Muscle layer of colon (tissue), 2 donors: Measurements from ENCODE around the gene KRTAP12-1.

Source experiments
- H3K27ac ChIP-seq: one replicate; pipeline ENCODE4 v1.7.0; 2013; ENCODE audit warnings: low read depth, mild to moderate bottlenecking, low read length, moderate library complexity
- H3K27me3 ChIP-seq, 2 donors: one replicate each; pipeline ENCODE4 v1.7.0; 2013; ENCODE audit warnings: low read length in 2 of 2, mild to moderate bottlenecking in 2 of 2; ENCODE audit not compliant: insufficient read depth in 2 of 2, control insufficient read depth in 1 of 2
- H3K36me3 ChIP-seq: one replicate; pipeline ENCODE4 v1.7.0; 2013; ENCODE audit warnings: mild to moderate bottlenecking, low read length; ENCODE audit not compliant: insufficient read depth
- H3K4me1 ChIP-seq: one replicate; pipeline ENCODE4 v1.7.0; 2013; ENCODE audit warnings: mild to moderate bottlenecking, low read length; ENCODE audit not compliant: insufficient read depth
- H3K4me3 ChIP-seq, 2 donors: one replicate each; pipeline ENCODE4 v1.7.0; 2013; ENCODE audit warnings: low read length in 2 of 2, low read depth in 1 of 2, mild to moderate bottlenecking in 1 of 2, moderate library complexity in 1 of 2
- H3K9ac ChIP-seq: one replicate; pipeline ENCODE4 v1.7.0; 2013; ENCODE audit warnings: low read length
- H3K9me3 ChIP-seq: one replicate; pipeline ENCODE4 v1.7.0; 2013; ENCODE audit warnings: mild to moderate bottlenecking, low read length
- donor health status: abdominal sarcoma.
- donor health status: Adenocarcinoma of cecum.

The KRTAP12-1 gene

DNA sequence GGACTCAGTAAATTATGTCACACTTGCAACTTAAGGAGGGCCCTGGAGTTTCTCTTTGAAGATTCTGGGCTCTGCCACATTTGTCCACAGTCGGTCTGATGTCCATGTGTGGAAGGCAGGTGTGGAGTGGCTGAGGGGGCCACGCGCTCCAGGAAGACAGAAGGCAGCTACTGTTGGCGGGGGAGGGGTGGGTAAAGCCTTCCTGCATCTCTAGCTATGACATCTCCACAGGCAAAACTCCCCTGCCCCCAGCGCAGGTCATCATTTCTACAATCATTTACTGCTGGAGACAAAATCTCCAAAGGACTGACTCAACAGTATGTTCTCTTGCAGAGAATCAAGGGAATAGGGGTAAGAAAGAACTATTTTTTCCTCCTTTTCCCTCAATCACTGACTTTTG lies 40.8 kb upstream of the KRTAP12-1 start:
- H3K27ac ChIP-seq: no peak overlapping the region
- H3K27me3 ChIP-seq: peaks cover 9 to 33% of the 10 kb centered on the region in 2 donors
- H3K9me3 ChIP-seq: no peaks in the 10 kb centered on the region

GRCh38 chr21:44720170-44720569 lies 38.2 kb upstream of the KRTAP12-1 start:
- H3K9ac ChIP-seq: no peak overlapping the region
- H3K27me3 ChIP-seq: peaks cover 9 to 18% of the 10 kb centered on the region in 2 donors
- no peaks in the 10 kb centered on the region for H3K4me1 ChIP-seq
- no peaks in the 10 kb centered on the region for H3K9me3 ChIP-seq
- no peaks in the 10 kb centered on the region for H3K36me3 ChIP-seq
- H3K4me3 ChIP-seq: no peak overlapping the region
- no peak overlapping the region for H3K27ac ChIP-seq

More for the DNA sequence above, 40.8 kb upstream of the KRTAP12-1 start:
- no peaks in the 10 kb centered on the region for H3K36me3 ChIP-seq
- H3K4me3 ChIP-seq: no peak overlapping the region
- H3K9ac ChIP-seq: no peak overlapping the region
- no peaks in the 10 kb centered on the region for H3K4me1 ChIP-seq

DNA sequence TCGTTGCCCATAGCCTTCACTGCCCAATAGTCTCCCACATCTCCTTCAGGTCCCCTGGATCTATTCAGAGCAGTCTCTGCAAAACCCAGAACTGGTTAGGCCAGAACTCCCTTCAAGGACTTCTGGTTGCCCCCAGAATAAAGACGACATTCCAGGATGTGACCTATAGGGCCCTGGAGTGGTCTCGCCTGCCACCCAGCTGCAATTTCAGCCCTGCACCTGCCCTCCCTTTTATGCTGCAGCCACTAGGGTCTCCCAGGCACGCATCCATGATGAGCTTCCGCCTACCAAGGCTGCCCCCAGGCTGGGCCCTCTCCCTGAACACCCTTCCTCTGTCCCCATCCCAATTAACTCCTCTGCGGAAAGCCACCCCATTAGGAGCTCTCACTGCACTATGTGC lies 36.6 kb upstream of the KRTAP12-1 start:
- Histone ChIP-seq H3K27me3 (peaks cover 12 to 21% of the 10 kb centered on the region in 2 donors), H3K27ac (no peak overlapping the region)

GRCh38 chr21:44718093-44718492 lies 36.1 kb upstream of the KRTAP12-1 start:
- H3K4me3 ChIP-seq: no peak overlapping the region
- no peaks in the 10 kb centered on the region for H3K4me1 ChIP-seq
- H3K9ac ChIP-seq: no peak overlapping the region
- H3K27me3 ChIP-seq: peaks cover 17 to 21% of the 10 kb centered on the region in 2 donors
- no peaks in the 10 kb centered on the region for H3K36me3 ChIP-seq
- H3K27ac ChIP-seq: no peak overlapping the region
- no peaks in the 10 kb centered on the region for H3K9me3 ChIP-seq

More for the DNA sequence above, 36.6 kb upstream of the KRTAP12-1 start:
- no peaks in the 10 kb centered on the region for H3K36me3 ChIP-seq
- no peak overlapping the region for H3K9ac ChIP-seq
- no peak overlapping the region for H3K4me3 ChIP-seq
- no peaks in the 10 kb centered on the region for H3K4me1 ChIP-seq
- no peaks in the 10 kb centered on the region for H3K9me3 ChIP-seq

- H3K4me1 ChIP-seq: no peaks in the 10 kb centered on the region
- no peak overlapping the region for H3K9ac ChIP-seq
- H3K4me3 ChIP-seq: no peak overlapping the region
- no peaks in the 10 kb centered on the region for H3K36me3 ChIP-seq
- H3K9me3 ChIP-seq: no peaks in the 10 kb centered on the region
- H3K27me3 ChIP-seq: peaks cover 26 to 27% of the 10 kb centered on the region in 2 donors
- no peak overlapping the region for H3K27ac ChIP-seq
Measured at GRCh38 chr21:44716984-44717383, 35.0 kb upstream of the KRTAP12-1 start.

DNA sequence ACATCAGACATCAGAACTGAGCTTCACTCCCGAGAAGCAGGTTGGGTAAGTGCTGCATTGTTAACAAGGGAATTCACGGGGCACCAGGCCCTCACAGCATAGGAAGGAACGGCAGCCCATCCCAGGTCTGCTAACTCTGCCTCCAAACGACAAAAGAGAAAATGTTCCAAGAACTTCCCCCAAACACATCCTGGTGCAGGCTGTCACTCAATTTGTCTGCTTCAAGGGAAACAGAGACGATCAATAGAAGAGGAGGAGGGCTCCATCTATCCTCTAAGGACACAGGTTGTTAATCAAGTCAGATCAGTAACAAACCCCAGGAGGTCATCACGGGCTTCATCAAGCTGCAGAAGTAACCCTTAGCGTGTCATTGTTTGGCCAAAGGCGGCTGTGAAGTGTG lies 32.9 kb upstream of the KRTAP12-1 start:
- H3K4me3 ChIP-seq: no peak overlapping the region
- H3K4me1 ChIP-seq: no peaks in the 10 kb centered on the region
- no peak overlapping the region for H3K9ac ChIP-seq
- no peaks in the 10 kb centered on the region for H3K36me3 ChIP-seq
- peaks cover 24 to 45% of the 10 kb centered on the region in 2 donors for H3K27me3 ChIP-seq
- no peaks in the 10 kb centered on the region for H3K9me3 ChIP-seq
- H3K27ac ChIP-seq: no peak overlapping the region

- peaks cover 24 to 55% of the 10 kb centered on the region in 2 donors for H3K27me3 ChIP-seq
- no peaks in the 10 kb centered on the region for H3K9me3 ChIP-seq
- no peaks in the 10 kb centered on the region for H3K4me1 ChIP-seq
- no peak overlapping the region for H3K27ac ChIP-seq
- H3K9ac ChIP-seq: no peak overlapping the region
- no peak overlapping the region for H3K4me3 ChIP-seq
- no peaks in the 10 kb centered on the region for H3K36me3 ChIP-seq
Measured at GRCh38 chr21:44713846-44714245, 31.9 kb upstream of the KRTAP12-1 start.

- peaks cover 24 to 62% of the 10 kb centered on the region in 2 donors for H3K27me3 ChIP-seq
Measured at GRCh38 chr21:44713130-44713529, 31.2 kb upstream of the KRTAP12-1 start.

GRCh38 chr21:44712203-44713028 lies 30.5 kb upstream of the KRTAP12-1 start:
- no peaks in the 10 kb centered on the region for H3K4me1 ChIP-seq
- H3K4me3 ChIP-seq: no peak overlapping the region
- H3K27me3 ChIP-seq: peaks cover 24 to 70% of the 10 kb centered on the region in 2 donors
- H3K36me3 ChIP-seq: no peaks in the 10 kb centered on the region
- no peak overlapping the region for H3K9ac ChIP-seq
- H3K9me3 ChIP-seq: no peaks in the 10 kb centered on the region
- no peak overlapping the region for H3K27ac ChIP-seq

More at GRCh38 chr21:44713130-44713529, 31.2 kb upstream of the KRTAP12-1 start:
- Histone ChIP-seq H3K27ac (no peak overlapping the region), H3K36me3 (no peaks in the 10 kb centered on the region), H3K4me3 (no peak overlapping the region), H3K9me3 (no peaks in the 10 kb centered on the region), H3K9ac (no peak overlapping the region), H3K4me1 (no peaks in the 10 kb centered on the region)

- H3K27ac ChIP-seq: no peak within 1 kb of the TSS
- H3K36me3 ChIP-seq: no peaks in the 10 kb centered on the region
- no peak within 1 kb of the TSS for H3K4me3 ChIP-seq
- no peak within 1 kb of the TSS for H3K9ac ChIP-seq
- no peaks in the 10 kb centered on the region for H3K4me1 ChIP-seq
- H3K9me3 ChIP-seq: no peaks in the 10 kb centered on the region
- H3K27me3 ChIP-seq: peaks cover 24 to 78% of the 10 kb centered on the region in 2 donors
Measured at GRCh38 chr21:44711327-44712202, 29.6 kb upstream of the KRTAP12-1 start, which contains the start of gene TSPEAR. Gene TSPEAR, minus strand, starts transcription at chr21:44711572. Its CDS starts 58 bp downstream, at chr21:44711514.

GRCh38 chr21:44710756-44711326 lies 28.9 kb upstream of the KRTAP12-1 start:
- no peaks in the 10 kb centered on the region for H3K36me3 ChIP-seq
- H3K27ac ChIP-seq: no peak overlapping the region
- no peak overlapping the region for H3K4me3 ChIP-seq
- H3K4me1 ChIP-seq: no peaks in the 10 kb centered on the region
- H3K27me3 ChIP-seq: peaks cover 24 to 84% of the 10 kb centered on the region in 2 donors
- H3K9ac ChIP-seq: no peak overlapping the region
- no peaks in the 10 kb centered on the region for H3K9me3 ChIP-seq
